ENCODE measurements around the gene SLC35F6.
"Not testable (repeated sequence)": the region's sequence is repeated elsewhere in the genome, so short reads cannot be mapped to it uniquely, and the experiment has no call there.

Gene SLC35F6

GRCh38 chr2:26758790-26759321 lies 5.2 kb upstream of the SLC35F6 start:
- DNase-seq = no peak

- no peak for DNase-seq
Measured at GRCh38 chr2:26759845-26760244, 4.2 kb upstream of the SLC35F6 start.

GRCh38 chr2:26760991-26761390 lies 3.1 kb upstream of the SLC35F6 start:
- DNase-seq = not testable (repeated sequence)

- no peak for DNase-seq
Measured at GRCh38 chr2:26763019-26763418, 1.1 kb upstream of the SLC35F6 start.

GRCh38 chr2:26764906-26765305 lies 822 bp downstream of the SLC35F6 start:
- no peak for DNase-seq

GRCh38 chr2:26765475-26766200 lies 1.6 kb downstream of the SLC35F6 start:
- DNase-seq = no peak

- no peak for DNase-seq
Measured at GRCh38 chr2:26767129-26767528, 3.0 kb downstream of the SLC35F6 start.

- no peak for DNase-seq
Measured at GRCh38 chr2:26767894-26768487, 3.9 kb downstream of the SLC35F6 start.

- DNase-seq = no peak
Measured at GRCh38 chr2:26768759-26769088, 4.6 kb downstream of the SLC35F6 start.

- DNase-seq = no peak
Measured at GRCh38 chr2:26769089-26769761, 5.1 kb downstream of the SLC35F6 start.

GRCh38 chr2:26770986-26771586 lies 7.0 kb downstream of the SLC35F6 start:
- DNase-seq = peak; percentile 53

- peak; percentile 98 for DNase-seq
Measured at GRCh38 chr2:26772064-26773001, 8.2 kb downstream of the SLC35F6 start.

GRCh38 chr2:26776195-26776800 lies 12.2 kb downstream of the SLC35F6 start:
- no peak for DNase-seq

- no peak for DNase-seq
Measured at GRCh38 chr2:26778098-26778497, 14.0 kb downstream of the SLC35F6 start.

GRCh38 chr2:26778507-26778906 lies 14.4 kb downstream of the SLC35F6 start:
- no peak for DNase-seq

- no peak for DNase-seq
Measured at GRCh38 chr2:26780203-26780760, 16.2 kb downstream of the SLC35F6 start.

GRCh38 chr2:26782876-26783704 lies 19.0 kb downstream of the SLC35F6 start:
- no peak for DNase-seq

- DNase-seq = no peak
Measured at GRCh38 chr2:26784570-26785234, 20.6 kb downstream of the SLC35F6 start.

GRCh38 chr2:26785431-26786206 lies 21.5 kb downstream of the SLC35F6 start, which contains the start of gene CENPA:
Gene CENPA, plus strand, starts transcription at chr2:26786056. Its CDS starts 141 bp downstream, at chr2:26786197.
- DNase-seq = peak; percentile 99
